Lower leg skin (tissue), 3 donors: ENCODE measurements around the gene SCMH1.

Experiments
- POLR2A ChIP-seq, 2 donors: fragments of 450-650 bp; IDR thresholded peaks; one replicate each; pipeline ENCODE4 v1.6.1; 2016 to 2017; ENCODE audit warnings: antibody characterized with exemption in 2 of 2, mild to moderate bottlenecking in 1 of 2, moderate library complexity in 1 of 2
- TF ChIP-seq, protein P1 (sequence below), 3 donors: fragments of 450-650 bp; IDR thresholded peaks; one replicate each; pipeline ENCODE4 v1.5.1; 2016; ENCODE audit warnings: antibody characterized with exemption in 3 of 3, mild to moderate bottlenecking in 3 of 3, moderate library complexity in 2 of 3

DNA sequence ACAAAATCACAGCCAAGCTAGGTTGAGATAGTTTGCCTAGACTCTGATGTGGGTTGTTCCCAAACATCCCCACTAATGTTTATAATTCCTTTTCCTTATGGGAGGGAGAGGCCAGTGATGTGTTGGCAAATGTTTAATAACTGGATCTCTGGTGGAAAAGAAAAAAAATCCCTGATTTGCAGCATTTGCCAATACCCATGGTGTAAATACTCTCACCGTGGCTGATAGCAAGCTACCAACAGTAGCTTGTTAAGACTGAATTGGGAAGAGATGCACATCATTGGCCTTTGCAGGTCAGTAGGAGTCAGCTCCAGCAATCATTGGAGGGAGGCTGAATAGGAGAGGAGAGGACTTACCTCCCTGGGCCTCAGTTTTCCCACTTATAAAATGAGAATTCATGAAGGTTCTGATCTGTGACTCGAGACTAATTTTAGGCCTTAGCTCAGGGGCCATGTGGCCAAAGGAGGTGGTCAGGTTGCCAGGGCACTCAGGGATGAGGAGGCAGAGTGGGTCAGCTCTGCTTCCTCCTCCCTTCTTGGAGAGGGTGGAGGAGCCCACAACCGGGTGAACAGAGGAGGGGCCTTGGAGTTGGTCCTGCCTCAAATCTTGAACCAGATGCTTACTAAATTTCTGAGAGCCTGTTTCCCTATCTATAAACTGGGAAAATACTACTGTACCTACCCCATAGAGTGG, 20.0 kb upstream of the SCMH1 start:
- TF ChIP-seq, protein P1, sequence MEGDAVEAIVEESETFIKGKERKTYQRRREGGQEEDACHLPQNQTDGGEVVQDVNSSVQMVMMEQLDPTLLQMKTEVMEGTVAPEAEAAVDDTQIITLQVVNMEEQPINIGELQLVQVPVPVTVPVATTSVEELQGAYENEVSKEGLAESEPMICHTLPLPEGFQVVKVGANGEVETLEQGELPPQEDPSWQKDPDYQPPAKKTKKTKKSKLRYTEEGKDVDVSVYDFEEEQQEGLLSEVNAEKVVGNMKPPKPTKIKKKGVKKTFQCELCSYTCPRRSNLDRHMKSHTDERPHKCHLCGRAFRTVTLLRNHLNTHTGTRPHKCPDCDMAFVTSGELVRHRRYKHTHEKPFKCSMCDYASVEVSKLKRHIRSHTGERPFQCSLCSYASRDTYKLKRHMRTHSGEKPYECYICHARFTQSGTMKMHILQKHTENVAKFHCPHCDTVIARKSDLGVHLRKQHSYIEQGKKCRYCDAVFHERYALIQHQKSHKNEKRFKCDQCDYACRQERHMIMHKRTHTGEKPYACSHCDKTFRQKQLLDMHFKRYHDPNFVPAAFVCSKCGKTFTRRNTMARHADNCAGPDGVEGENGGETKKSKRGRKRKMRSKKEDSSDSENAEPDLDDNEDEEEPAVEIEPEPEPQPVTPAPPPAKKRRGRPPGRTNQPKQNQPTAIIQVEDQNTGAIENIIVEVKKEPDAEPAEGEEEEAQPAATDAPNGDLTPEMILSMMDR (IDR thresholded peaks at IDR 0.05): no peak
- TF ChIP-seq POLR2A (IDR thresholded peaks at IDR 0.05): no peak
